ENCODE results near the gene NFKB2.

Gene NFKB2

DNA sequence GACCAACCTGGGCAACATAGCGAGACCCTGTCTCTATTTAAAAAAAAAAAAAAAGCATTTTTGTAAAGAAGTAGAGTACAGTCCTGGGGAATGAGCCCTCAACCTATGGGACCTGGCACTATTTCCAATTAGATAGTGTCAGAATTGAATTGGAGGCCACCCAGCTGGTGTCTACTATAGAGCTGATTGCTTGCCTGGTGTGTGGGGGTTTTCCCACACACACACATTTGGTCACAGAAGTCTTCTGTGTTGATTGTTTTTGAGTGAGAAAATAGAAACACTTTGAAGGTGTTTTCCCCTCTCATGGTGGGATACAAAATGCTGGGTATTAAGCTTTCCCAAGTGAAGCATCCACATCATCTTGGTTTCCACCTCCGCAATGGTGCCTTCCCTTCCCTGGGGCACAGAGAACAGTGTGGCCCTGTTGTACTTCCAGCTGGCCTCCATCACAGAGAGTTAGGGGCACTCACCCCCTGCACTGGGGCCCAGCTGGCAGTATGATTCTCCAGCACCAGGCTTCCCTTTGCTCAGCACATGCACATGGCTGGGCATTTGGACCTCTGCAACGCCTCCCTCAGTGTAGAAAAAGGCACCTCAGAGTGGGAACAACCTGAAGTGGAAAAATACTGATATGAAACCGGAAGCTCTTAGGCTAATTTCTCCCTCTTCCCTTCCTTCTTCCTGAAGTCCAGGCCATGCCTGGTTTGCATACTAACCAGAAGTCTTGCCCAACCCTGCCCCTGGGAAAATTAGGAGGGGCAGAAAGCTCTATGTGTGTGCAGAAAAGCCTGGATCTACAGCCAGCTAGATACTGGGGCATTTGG, 10.7 kb upstream of the NFKB2 start:
- no peak for DNase-seq (ENCODE audit: low read depth)
- TF ChIP-seq, protein P1, sequence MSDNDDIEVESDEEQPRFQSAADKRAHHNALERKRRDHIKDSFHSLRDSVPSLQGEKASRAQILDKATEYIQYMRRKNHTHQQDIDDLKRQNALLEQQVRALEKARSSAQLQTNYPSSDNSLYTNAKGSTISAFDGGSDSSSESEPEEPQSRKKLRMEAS (IDR thresholded peaks at IDR 0.05; ENCODE audit: low read depth, low read length): no peak
- TF ChIP-seq, protein P2, sequence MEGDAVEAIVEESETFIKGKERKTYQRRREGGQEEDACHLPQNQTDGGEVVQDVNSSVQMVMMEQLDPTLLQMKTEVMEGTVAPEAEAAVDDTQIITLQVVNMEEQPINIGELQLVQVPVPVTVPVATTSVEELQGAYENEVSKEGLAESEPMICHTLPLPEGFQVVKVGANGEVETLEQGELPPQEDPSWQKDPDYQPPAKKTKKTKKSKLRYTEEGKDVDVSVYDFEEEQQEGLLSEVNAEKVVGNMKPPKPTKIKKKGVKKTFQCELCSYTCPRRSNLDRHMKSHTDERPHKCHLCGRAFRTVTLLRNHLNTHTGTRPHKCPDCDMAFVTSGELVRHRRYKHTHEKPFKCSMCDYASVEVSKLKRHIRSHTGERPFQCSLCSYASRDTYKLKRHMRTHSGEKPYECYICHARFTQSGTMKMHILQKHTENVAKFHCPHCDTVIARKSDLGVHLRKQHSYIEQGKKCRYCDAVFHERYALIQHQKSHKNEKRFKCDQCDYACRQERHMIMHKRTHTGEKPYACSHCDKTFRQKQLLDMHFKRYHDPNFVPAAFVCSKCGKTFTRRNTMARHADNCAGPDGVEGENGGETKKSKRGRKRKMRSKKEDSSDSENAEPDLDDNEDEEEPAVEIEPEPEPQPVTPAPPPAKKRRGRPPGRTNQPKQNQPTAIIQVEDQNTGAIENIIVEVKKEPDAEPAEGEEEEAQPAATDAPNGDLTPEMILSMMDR (IDR thresholded peaks at IDR 0.05; ENCODE audit: low read depth, low read length): no peak
- TF ChIP-seq MYC (IDR thresholded peaks at IDR 0.05; ENCODE audit: low read depth, low read length) (no peak), POLR2A (IDR thresholded peaks at IDR 0.05; ENCODE audit: extremely low read depth, insufficient read length) (no peak)
- H3K4me3 ChIP-seq (ENCODE audit: low read depth, low read length): no peak overlapping the region

DNA sequence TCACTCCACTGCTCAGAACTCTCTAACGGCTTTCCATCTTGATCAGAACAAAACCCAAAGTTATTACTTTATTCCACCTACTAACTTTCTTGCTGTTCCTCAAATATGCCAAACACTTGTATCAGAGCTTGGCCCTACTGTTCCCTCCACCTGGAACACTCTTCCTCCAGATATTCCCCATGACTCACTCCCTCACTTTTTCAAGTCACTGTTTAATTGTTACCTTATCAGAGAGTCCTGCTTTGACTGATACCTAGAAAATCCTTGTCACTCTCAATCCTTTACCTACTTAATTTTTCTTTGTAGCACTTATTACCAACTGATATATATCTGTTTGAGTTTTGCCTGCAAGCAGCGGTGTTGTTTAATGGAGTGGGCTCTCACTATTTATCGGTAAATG, 5.6 kb upstream of the NFKB2 start:
- no peak for DNase-seq (ENCODE audit: low read depth)
- no peak overlapping the region for H3K4me3 ChIP-seq (ENCODE audit: low read depth, low read length)
- no peak for TF ChIP-seq MYC (IDR thresholded peaks at IDR 0.05; ENCODE audit: low read depth, low read length)
- TF ChIP-seq, protein P1 (IDR thresholded peaks at IDR 0.05; ENCODE audit: low read depth, low read length): no peak
- no peak for TF ChIP-seq POLR2A (IDR thresholded peaks at IDR 0.05; ENCODE audit: extremely low read depth, insufficient read length)

DNA sequence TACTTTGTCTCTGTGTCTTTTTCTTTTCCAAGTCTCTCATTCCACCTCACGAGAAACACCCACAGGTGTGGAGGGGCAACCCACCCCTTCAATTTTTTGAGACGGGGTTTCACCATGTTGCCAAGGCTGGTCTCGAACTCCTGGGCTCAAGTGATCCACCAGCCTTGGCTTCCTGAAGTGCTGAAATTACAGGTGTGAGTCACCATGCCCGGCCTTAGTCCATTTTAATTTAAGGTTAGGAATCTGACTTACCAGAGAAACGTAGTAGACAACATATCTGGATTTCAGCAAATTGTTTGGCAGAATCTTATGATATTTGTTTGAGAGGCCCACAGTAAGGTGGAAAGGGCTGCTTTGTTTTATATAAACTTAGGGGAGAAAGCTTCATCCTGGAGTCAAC, 3.2 kb upstream of the NFKB2 start:
- TF ChIP-seq POLR2A (IDR thresholded peaks at IDR 0.05; ENCODE audit: extremely low read depth, insufficient read length) (no peak), MYC (IDR thresholded peaks at IDR 0.05; ENCODE audit: low read depth, low read length) (no peak)
- TF ChIP-seq, protein P1 (IDR thresholded peaks at IDR 0.05; ENCODE audit: low read depth, low read length): no peak
- TF ChIP-seq, protein P2 (IDR thresholded peaks at IDR 0.05; ENCODE audit: low read depth, low read length): no peak
- H3K4me3 ChIP-seq (ENCODE audit: low read depth, low read length): no peak overlapping the region
- DNase-seq (ENCODE audit: low read depth): no peak

DNA sequence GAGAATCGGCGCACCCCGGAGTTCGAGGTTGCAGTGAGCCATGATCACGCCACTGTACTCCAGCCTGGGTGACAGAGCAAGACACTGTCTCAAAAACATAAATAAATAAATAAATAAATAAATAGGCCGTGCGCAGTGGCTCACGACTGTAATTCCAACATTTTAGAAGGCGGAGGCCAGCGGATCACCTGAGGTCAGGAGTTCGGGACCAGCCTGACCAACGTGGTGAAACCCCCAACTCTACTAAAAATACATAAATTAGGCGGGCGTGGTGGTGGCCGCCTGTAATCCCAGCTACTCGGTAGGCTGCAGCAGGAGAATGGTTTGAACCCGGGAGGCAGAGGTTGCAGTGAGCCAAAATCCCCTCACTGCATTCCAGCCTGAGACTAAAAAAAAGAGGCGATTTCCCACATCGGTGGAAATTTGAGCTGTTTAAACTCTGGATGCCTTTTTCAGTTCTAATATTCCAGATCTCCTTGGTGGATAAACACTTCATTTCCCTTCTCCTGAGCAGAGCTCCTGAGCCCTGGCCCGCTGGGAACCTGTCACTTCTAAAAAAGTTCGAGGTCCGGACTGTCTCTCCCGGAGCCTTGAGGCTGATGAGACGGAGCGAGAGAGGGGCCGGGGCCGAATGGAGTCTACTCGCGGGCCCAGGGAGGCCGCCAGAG, 2.0 kb upstream of the NFKB2 start:
- TF ChIP-seq, protein P1 (IDR thresholded peaks at IDR 0.05; ENCODE audit: low read depth, low read length): no peak
- no peak for TF ChIP-seq MYC (IDR thresholded peaks at IDR 0.05; ENCODE audit: low read depth, low read length)
- TF ChIP-seq, protein P2 (IDR thresholded peaks at IDR 0.05; ENCODE audit: low read depth, low read length): no peak
- TF ChIP-seq POLR2A (IDR thresholded peaks at IDR 0.05; ENCODE audit: extremely low read depth, insufficient read length): no peak
- DNase-seq (ENCODE audit: low read depth): no peak
- peak overlapping the region; percentile 63 for H3K4me3 ChIP-seq (ENCODE audit: low read depth, low read length)

DNA sequence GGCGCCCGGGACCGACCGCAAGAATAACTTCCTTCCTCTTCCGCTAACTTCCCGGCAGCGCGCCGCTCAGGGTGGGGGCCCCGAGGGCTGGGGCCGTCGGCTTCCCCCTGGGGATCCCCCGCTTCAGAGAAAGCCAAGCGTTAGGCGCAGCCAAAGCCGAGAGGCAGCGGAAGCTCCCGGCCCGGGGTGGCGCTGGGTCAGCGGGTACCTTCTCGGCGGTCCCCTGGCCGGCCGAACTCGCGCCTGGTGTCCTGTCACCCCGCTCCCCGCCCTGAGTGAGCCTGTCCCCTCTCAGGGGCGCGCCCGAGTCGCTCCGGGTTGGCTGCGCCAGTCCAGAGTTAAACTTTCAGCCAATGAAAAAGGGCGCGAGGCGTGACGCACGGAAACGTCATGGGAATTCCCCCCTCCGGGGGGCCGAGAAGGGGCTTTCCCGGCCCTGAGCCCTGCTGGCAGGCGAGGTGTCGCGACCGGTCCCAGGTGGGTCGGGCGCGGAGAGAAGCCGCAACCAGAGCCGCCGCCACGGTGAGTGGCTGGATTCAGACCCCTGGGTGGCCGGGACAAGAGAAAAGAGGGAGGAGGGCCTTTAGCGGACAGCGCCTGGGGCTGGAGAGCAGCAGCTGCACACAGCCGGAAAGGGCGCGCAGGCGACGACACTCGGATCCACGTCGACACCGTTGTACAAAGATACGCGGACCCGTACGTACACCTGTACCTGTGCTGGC, 1.3 kb upstream of the NFKB2 start:
- peak; percentile 93 for DNase-seq (ENCODE audit: low read depth)
- H3K4me3 ChIP-seq (ENCODE audit: low read depth, low read length): peak overlapping the region; percentile 63
- TF ChIP-seq, protein P2 (IDR thresholded peaks at IDR 0.05; ENCODE audit: low read depth, low read length): peak; percentile 85
- TF ChIP-seq POLR2A (IDR thresholded peaks at IDR 0.05; ENCODE audit: extremely low read depth, insufficient read length) (peak; percentile 14), MYC (IDR thresholded peaks at IDR 0.05; ENCODE audit: low read depth, low read length) (peak; percentile 50; the same call in 1 of the 2 replicates)
- TF ChIP-seq, protein P1 (IDR thresholded peaks at IDR 0.05; ENCODE audit: low read depth, low read length): no peak

All from NB4 (cell line).